ENCODE measurements around the gene SLC31A2.

DNA sequence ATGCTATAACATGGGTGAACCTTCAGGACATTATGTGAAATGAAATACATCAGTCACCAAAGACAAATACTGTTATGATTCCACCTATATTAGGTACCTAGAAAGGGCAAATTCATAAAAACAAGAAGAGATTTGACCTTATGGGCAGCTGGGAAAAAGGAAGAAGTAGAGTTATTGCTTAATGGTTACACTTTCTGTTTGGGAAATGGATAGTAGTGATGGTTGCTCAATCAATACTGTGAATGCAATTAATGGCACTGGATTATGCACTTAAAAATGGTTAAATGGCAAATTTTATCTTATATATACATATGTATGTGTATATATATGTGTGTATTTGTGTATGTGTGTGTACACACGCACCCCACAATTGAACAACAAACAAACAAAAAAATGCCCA lies 55.1 kb downstream of the SLC31A2 start:
- TF ChIP-seq CTCF (tag by site-specific recombination; IDR thresholded peaks at IDR 0.05) (no peak), KLF8 (tag by site-specific recombination; IDR thresholded peaks at IDR 0.05) (no peak), BCL11A (tag by site-specific recombination; IDR thresholded peaks at IDR 0.05; ENCODE audit: low read depth) (no peak), ZNF837 (tag by site-specific recombination; IDR thresholded peaks at IDR 0.05) (no peak), HOXC10 (CRISPR knock-in tag; IDR thresholded peaks at IDR 0.05) (no peak), ZNF394 (tag by site-specific recombination; IDR thresholded peaks at IDR 0.05; ENCODE audit: borderline replicate concordance) (no peak)

Measured in HEK293 (cell line).